ENCODE results near the gene ANKRD29.

- TF ChIP-seq CTCF (conservative IDR thresholded peaks at IDR 0.05) (no peak), ZFX (IDR thresholded peaks at IDR 0.05) (no peak)
Measured at GRCh38 chr18:23627970-23628369, 34.7 kb downstream of the ANKRD29 start.

Measured in C4-2B (cell line).